Heart left ventricle (tissue), 13 donors: ENCODE results near the gene FAM120B.

Experiments
- CTCF ChIP-seq, 12 donors: fragments of 200-600 bp; sonication (generic) in 4 of 12; IDR thresholded peaks; one replicate each; pipeline versions ENCODE4 v1.5.0 to v1.8.0; 2018 to 2022; ENCODE audit warnings: antibody characterized with exemption in 12 of 12, mild to moderate bottlenecking in 5 of 12
- POLR2A ChIP-seq, 2 donors: fragments of 450-650 bp; IDR thresholded peaks; one replicate each; pipeline ENCODE4 v1.6.1; 2017; ENCODE audit warnings: antibody characterized with exemption in 2 of 2, mild to moderate bottlenecking in 2 of 2, moderate library complexity in 2 of 2
- donor health status: ischemic (EF 13 %, LVEDD 7.1; RV severe dilation, severe dysfunction).
- donor health status: DM: no; HTN: yes; CAD: no.
- donor health status: DM: no; HTN: no; CAD: no.
- donor health status: ischemic (EF 25% LVEDD 6.9; RV normal size, moderate dysfunction).
- donor health status: ischemic (EF 25% LVEDD 5.7; RV mildly dilated, moderate dysfunction).
- donor health status: ischemic (EF 35%, LVEDD 5.7; RV mildly dilated, moderate dysfunction).
- donor health status: nonischemic (EF 11% LVEDD 7.7; RV severe dilation, severe dysfunction).
- donor health status: DM: yes; HTN: yes; CAD: no.
- donor health status: PGD.
- donor health status: ischemic (EF 29% LVEDD 5.4; RV normal size, mild dysfunction).
- donor health status: nonischemic (EF 23%, LVEDD 6.1; RV moderate dilation, normal function).

- TF ChIP-seq CTCF (IDR thresholded peaks at IDR 0.05) (no peak), POLR2A (IDR thresholded peaks at IDR 0.05) (no peak)
Observed at GRCh38 chr6:170416959-170417606, 110.5 kb downstream of the FAM120B start.
